Endothelial cell of umbilical vein (primary cell): ENCODE measurements around the gene DDX24. TPM values are rescaled to one million over a fixed set of nuclear protein-coding genes. Genes with fewer than 3 reads are reported as not detected.

Source experiments
- BruUV-seq: library from RNA; stranded (reverse); fragments of 400-500 nt; replicated peaks from 2 replicates; lab custom pipeline; 2021; lab: Mats Ljungman, UMichigan
- CTCF ChIA-PET: fragments of 300-600, 350-600 bp; sonication (Branson Sonifier 250); formaldehyde crosslinking; loops from one replicate; lab custom pipeline; 2021; ENCODE audit warnings: antibody characterized with exemption, inconsistent platforms; lab: Charles Lee
- POLR2A ChIA-PET: fragments of 300-600, 350-600 bp; sonication (Branson Sonifier 250); formaldehyde crosslinking; loops from one replicate; lab custom pipeline; 2021; ENCODE audit warnings: antibody characterized with exemption, inconsistent platforms; lab: Charles Lee
- DNase-seq: peaks from one replicate; pipeline ENCODE4 v3.0.0-alpha.2; 2011; ENCODE audit warnings: low read depth, low spot score
- FAIRE-seq: peaks from 2 replicates; lab custom pipeline; 2011; peaks lifted over from hg19 to GRCh38; lab: Jason Lieb, UNC
- H2AFZ ChIP-seq: 2 replicates; pipeline ENCODE4 v1.6.0; 2012; ENCODE audit warnings: low read depth, low read length, control low read depth, inconsistent platforms
- H3K27ac ChIP-seq: 2 replicates; pipeline ENCODE4 v1.5.1; 2011; ENCODE audit warnings: low read depth, mild to moderate bottlenecking, control low read depth, low read length, moderate library complexity; ENCODE audit not compliant: insufficient read depth
- H3K27me3 ChIP-seq, 2 experiments: 2 replicates each; pipeline versions ENCODE4 v1.6.0 to v1.6.1; 2011; ENCODE audit warnings: low read length in 2 of 2, mixed read lengths in 1 of 2; ENCODE audit not compliant: control insufficient read depth in 2 of 2, insufficient read depth in 2 of 2
- H3K36me3 ChIP-seq, 2 experiments: 2 replicates in 1 of 2; 3 replicates in 1 of 2; pipeline ENCODE4 v1.5.1; 2011; ENCODE audit warnings: low read length in 2 of 2, mild to moderate bottlenecking in 1 of 2, moderate library complexity in 1 of 2; ENCODE audit not compliant: control insufficient read depth in 2 of 2, insufficient read depth in 2 of 2; ENCODE audit errors: extremely low read depth in 1 of 2
- H3K4me1 ChIP-seq: 3 replicates; pipeline ENCODE4 v1.5.1; 2011; ENCODE audit warnings: mild to moderate bottlenecking, low read length; ENCODE audit not compliant: control insufficient read depth, insufficient read depth; ENCODE audit errors: extremely low read depth
- H3K4me2 ChIP-seq: 2 replicates; pipeline ENCODE4 v1.6.1; 2011; ENCODE audit warnings: low read length, control low read depth, mixed read lengths; ENCODE audit not compliant: insufficient read depth
- H3K4me3 ChIP-seq, 3 experiments: fragments of 200-600 bp in 1 of 3; sonication (generic), shearing (Covaris generic) in 1 of 3; replicated peaks in 1 of 3; 2 replicates each; pipeline ENCODE4 v1.5.1; 2011 to 2016; ENCODE audit warnings: control low read depth in 3 of 3, low read length in 3 of 3, mild to moderate bottlenecking in 2 of 3, inconsistent platforms in 1 of 3, low read depth in 1 of 3, moderate library complexity in 1 of 3; ENCODE audit not compliant: insufficient read depth in 1 of 3
- H3K79me2 ChIP-seq: 2 replicates; pipeline ENCODE4 v1.6.0; 2012; ENCODE audit warnings: low read length, inconsistent platforms; ENCODE audit not compliant: control insufficient read depth, insufficient read depth
- H3K9ac ChIP-seq: replicated peaks from 2 replicates; pipeline ENCODE3; 2011; ENCODE audit warnings: low read length, control low read depth; ENCODE audit not compliant: insufficient read depth; ENCODE audit errors: extremely low read depth
- H3K9me1 ChIP-seq: replicated peaks from 3 replicates; pipeline ENCODE4 v1.6.0; 2011; ENCODE audit warnings: mild to moderate bottlenecking, low read length; ENCODE audit not compliant: control insufficient read depth, insufficient read depth; ENCODE audit errors: extremely low read depth
- H3K9me3 ChIP-seq: replicated peaks from 2 replicates; pipeline ENCODE4 v1.5.1; 2012; ENCODE audit warnings: low read length, inconsistent platforms; ENCODE audit not compliant: control insufficient read depth, insufficient read depth
- H4K20me1 ChIP-seq: replicated peaks from 2 replicates; pipeline ENCODE3; 2011; ENCODE audit warnings: mild to moderate bottlenecking, low read length; ENCODE audit not compliant: control insufficient read depth, insufficient read depth; ENCODE audit errors: extremely low read depth
- POLR2A ChIP-seq: IDR thresholded peaks from 2 replicates; pipeline ENCODE4 v1.6.1; 2012; ENCODE audit warnings: low read depth, mild to moderate bottlenecking, control low read depth, low read length
- POLR2AphosphoS5 ChIP-seq: IDR thresholded peaks from 2 replicates; pipeline ENCODE4 v1.6.1; 2012; ENCODE audit warnings: low read depth, mild to moderate bottlenecking, control low read depth, low read length, moderate library complexity; ENCODE audit not compliant: insufficient read depth
- dilution Hi-C: fragments of 300-500 bp; cut with MboI; formaldehyde crosslinking; loops from one replicate; pipeline ENCODE4 v1.15.0; 2019; ENCODE audit warnings: low sequenced_read_pairs; ENCODE audit not compliant: extremely low pct_ligation_motif_present
- intact Hi-C: fragments of 100-400 bp; cut with micrococcal nuclease; formaldehyde crosslinking; loops from one replicate; pipeline ENCODE4 v1.10.0; 2022
- polyA plus RNA-seq, 4 experiments: library from polyadenylated mRNA; depleted of rRNA in 3 of 4; stranded (reverse) in 3 of 4; unstranded in 1 of 4; fragments of >200 nt; gene quantifications; 2 replicates each; pipeline versions ENCODE4 v1.2.1 to v1.2.3, GENCODE V29; 2011 to 2012; ENCODE audit warnings: missing spikeins in 1 of 4
- total RNA-seq: library from RNA; stranded (reverse); gene quantifications from 2 replicates; pipeline ENCODE4 v1.2.3, GENCODE V29; 2021
- TF ChIP-seq, protein P1 (sequence below): IDR thresholded peaks from 2 replicates; pipeline ENCODE4 v1.6.1; 2011; ENCODE audit not compliant: insufficient read depth, insufficient read length
- TF ChIP-seq, protein P2 (sequence below), 2 donors: IDR thresholded peaks; 1 replicate in 1 of 2; 2 replicates in 1 of 2; pipeline ENCODE4 v1.5.1; 2011; ENCODE audit warnings: low read length in 2 of 2, mild to moderate bottlenecking in 2 of 2, moderate library complexity in 2 of 2, control low read depth in 1 of 2, inconsistent platforms in 1 of 2, low read depth in 1 of 2; ENCODE audit not compliant: insufficient read depth in 1 of 2; ENCODE audit errors: extremely low read depth in 1 of 2

The DDX24 gene
- total and polyA plus RNA-seq, 2 donors (not counting 3 experiments of a cell fraction or from before 2014, with no cell fraction given): 88.3 to 141 TPM

DNA sequence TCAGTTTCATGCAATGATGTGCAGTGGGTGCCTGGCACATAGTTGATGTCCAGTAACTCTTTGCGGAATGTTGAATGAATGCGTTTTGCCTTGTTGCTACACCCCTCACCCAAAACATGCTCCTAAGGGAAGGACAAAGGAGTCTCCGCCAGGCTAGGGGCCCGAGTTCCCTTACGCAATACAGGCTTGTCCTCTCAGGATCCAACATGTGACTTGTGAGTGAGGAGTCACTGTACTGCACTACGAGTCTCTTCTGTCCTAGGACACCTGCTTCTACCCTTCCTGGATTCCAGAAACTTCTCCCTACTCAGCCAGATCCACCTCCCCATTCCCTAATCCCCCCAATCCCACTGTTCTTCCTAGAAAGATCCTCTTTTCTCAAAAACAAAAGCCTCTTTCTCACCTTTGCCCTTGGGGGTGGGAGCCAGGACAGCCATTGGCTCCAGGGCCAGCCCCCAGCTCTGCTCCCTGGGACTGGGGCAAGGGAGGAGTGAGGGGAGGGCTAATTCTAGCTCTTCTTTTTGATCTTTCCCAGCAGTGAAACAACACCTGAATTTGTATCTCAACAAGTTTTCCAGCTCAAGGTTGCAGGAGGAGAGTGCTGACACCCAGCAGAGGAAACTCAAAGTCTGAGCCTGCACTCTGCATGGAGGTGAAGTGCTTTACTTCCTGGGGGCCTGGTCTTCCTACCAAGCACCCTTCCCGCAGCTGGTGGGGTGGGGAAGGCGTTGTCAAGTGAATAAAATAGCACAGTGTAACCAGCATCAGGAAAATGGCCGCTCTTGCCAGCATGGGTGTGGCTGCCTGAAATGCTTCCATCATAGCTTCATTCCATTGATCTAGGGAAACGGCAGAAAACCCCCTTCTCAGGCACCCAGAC is 58.2 kb downstream of the DDX24 start:
- intact Hi-C loops: no loop called here
- H3K4me3 ChIP-seq: no peak overlapping the region
- dilution Hi-C loops: no loop called here
- no peaks in the 10 kb centered on the region for H4K20me1 ChIP-seq
- BruUV-seq: no TSS peak
- no peak overlapping the region for H3K4me2 ChIP-seq
- no peaks in the 10 kb centered on the region for H3K36me3 ChIP-seq
- FAIRE-seq (no peak), DNase-seq (no peak)
- no peaks in the 10 kb centered on the region for H3K9me1 ChIP-seq
- H2AFZ ChIP-seq: no peak overlapping the region
- H3K79me2 ChIP-seq: no peaks in the 10 kb centered on the region
- TF ChIP-seq POLR2AphosphoS5 (no peak), POLR2A (no peak)
- TF ChIP-seq, protein P1, sequence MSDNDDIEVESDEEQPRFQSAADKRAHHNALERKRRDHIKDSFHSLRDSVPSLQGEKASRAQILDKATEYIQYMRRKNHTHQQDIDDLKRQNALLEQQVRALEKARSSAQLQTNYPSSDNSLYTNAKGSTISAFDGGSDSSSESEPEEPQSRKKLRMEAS: no peak
- TF ChIP-seq, protein P2, sequence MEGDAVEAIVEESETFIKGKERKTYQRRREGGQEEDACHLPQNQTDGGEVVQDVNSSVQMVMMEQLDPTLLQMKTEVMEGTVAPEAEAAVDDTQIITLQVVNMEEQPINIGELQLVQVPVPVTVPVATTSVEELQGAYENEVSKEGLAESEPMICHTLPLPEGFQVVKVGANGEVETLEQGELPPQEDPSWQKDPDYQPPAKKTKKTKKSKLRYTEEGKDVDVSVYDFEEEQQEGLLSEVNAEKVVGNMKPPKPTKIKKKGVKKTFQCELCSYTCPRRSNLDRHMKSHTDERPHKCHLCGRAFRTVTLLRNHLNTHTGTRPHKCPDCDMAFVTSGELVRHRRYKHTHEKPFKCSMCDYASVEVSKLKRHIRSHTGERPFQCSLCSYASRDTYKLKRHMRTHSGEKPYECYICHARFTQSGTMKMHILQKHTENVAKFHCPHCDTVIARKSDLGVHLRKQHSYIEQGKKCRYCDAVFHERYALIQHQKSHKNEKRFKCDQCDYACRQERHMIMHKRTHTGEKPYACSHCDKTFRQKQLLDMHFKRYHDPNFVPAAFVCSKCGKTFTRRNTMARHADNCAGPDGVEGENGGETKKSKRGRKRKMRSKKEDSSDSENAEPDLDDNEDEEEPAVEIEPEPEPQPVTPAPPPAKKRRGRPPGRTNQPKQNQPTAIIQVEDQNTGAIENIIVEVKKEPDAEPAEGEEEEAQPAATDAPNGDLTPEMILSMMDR (IDR thresholded peaks at IDR 0.05; ENCODE audit: extremely low read depth in 1 of 2, insufficient read depth in 1 of 2, low read depth in 1 of 2, low read length in 2 of 2): no peak
- ChIA-PET POLR2A (no interaction called here), CTCF (interaction anchor here (0.9 to 2.5 kb wide), 4 partner anchors 13 to 114 kb away, joined by 3 to 8 read pairs (median 6); no protein-coding TSS in a partner anchor)
- H3K9me3 ChIP-seq: no peaks in the 10 kb centered on the region
- H3K9ac ChIP-seq: no peak overlapping the region
- H3K4me1 ChIP-seq: peaks cover 2% of the 10 kb centered on the region
- H3K27me3 ChIP-seq: peaks cover 0 to 4% of the 10 kb centered on the region in 2 experiments
- H3K27ac ChIP-seq: no peak overlapping the region
